Lower lobe of right lung (tissue), 2 donors: ENCODE measurements around the gene TBR1. TPM values are rescaled to one million over a fixed set of nuclear protein-coding genes. Genes with fewer than 3 reads are reported as not detected.

Experiments
- ATAC-seq, 2 donors: fragments of 200-7000 bp; cut with Tn5 transposase; one replicate each; pipeline ENCODE4 v1.9.1; 2020 to 2022; ENCODE audit warnings: mild to moderate bottlenecking in 2 of 2, moderate library complexity in 2 of 2
- DNase-seq: peaks from one replicate; pipeline ENCODE4 v3.0.0-alpha.2; 2020
- H3K27ac ChIP-seq: fragments of 200-600 bp; one replicate; pipeline ENCODE4 v1.8.0; 2022
- H3K27me3 ChIP-seq: fragments of 200-600 bp; one replicate; pipeline ENCODE4 v1.8.0; 2022; ENCODE audit warnings: low read depth
- H3K36me3 ChIP-seq: fragments of 200-600 bp; one replicate; pipeline ENCODE4 v1.8.0; 2022; ENCODE audit warnings: mild to moderate bottlenecking
- H3K4me1 ChIP-seq: fragments of 200-600 bp; one replicate; pipeline ENCODE4 v1.8.0; 2022
- H3K4me3 ChIP-seq: fragments of 200-600 bp; one replicate; pipeline ENCODE4 v1.8.0; 2022; ENCODE audit warnings: mild to moderate bottlenecking
- H3K9me3 ChIP-seq: fragments of 200-600 bp; one replicate; pipeline ENCODE4 v1.8.0; 2022
- CTCF ChIP-seq: fragments of 200-600 bp; IDR thresholded peaks from one replicate; pipeline ENCODE4 v1.8.0; 2022; ENCODE audit warnings: antibody characterized with exemption, mild to moderate bottlenecking
- intact Hi-C: fragments of 100-400 bp; cut with DNase I; formaldehyde crosslinking; loops from one replicate; pipeline ENCODE4 v1.11.0; 2022
- total RNA-seq: library from RNA; stranded (reverse); fragmentation: NEBNext Ultra II Directional; extraction: Animal tissue kit (Norgen Biotek cat#: 25700); gene quantifications from one replicate; pipeline ENCODE4 v1.2.1, GENCODE V29; 2021
- donor health status: DM: no; HTN: yes; CAD: no; lungs with severe emphysema.

TBR1 gene
- total RNA-seq, 1 donor from 2014 or later = not detected

- ATAC-seq (peak in 1 of 2 donors; percentile 13), DNase-seq (no peak)
- TF ChIP-seq CTCF = no peak
- no peaks in the 10 kb centered on the region for H3K36me3 ChIP-seq
- H3K27me3 ChIP-seq = peaks cover 85% of the 10 kb centered on the region
- intact Hi-C loops = no loop called here
- H3K4me3 ChIP-seq = no peak overlapping the region
- no peaks in the 10 kb centered on the region for H3K9me3 ChIP-seq
- peaks cover 16% of the 10 kb centered on the region for H3K4me1 ChIP-seq
- no peak overlapping the region for H3K27ac ChIP-seq
Measured at GRCh38 chr2:161426922-161427663, 11.0 kb downstream of the TBR1 start.

- intact Hi-C loops = no loop called here
- DNase-seq = no peak
- Histone ChIP-seq H3K27ac (no peak overlapping the region), H3K4me1 (peaks cover 16% of the 10 kb centered on the region), H3K4me3 (no peak overlapping the region), H3K9me3 (no peaks in the 10 kb centered on the region), H3K27me3 (peaks cover 82% of the 10 kb centered on the region), H3K36me3 (no peaks in the 10 kb centered on the region)
- no peak for TF ChIP-seq CTCF
- ATAC-seq = peak in 1 of 2 donors; percentile 25
Measured at GRCh38 chr2:161427664-161428587, 11.8 kb downstream of the TBR1 start.

- H3K27ac ChIP-seq = no peak overlapping the region
- TF ChIP-seq CTCF = no peak
- H3K36me3 ChIP-seq = no peaks in the 10 kb centered on the region
- no peak for DNase-seq
- intact Hi-C loops = no loop called here
- ATAC-seq = no peak
- peaks cover 9% of the 10 kb centered on the region for H3K4me1 ChIP-seq
- H3K9me3 ChIP-seq = no peaks in the 10 kb centered on the region
- peaks cover 59% of the 10 kb centered on the region for H3K27me3 ChIP-seq
- H3K4me3 ChIP-seq = no peak overlapping the region
Measured at GRCh38 chr2:161430386-161430785, 14.3 kb downstream of the TBR1 start.

GRCh38 chr2:161432107-161432506, 16.0 kb downstream of the TBR1 start:
- no peak overlapping the region for H3K27ac ChIP-seq
- H3K27me3 ChIP-seq = peaks cover 41% of the 10 kb centered on the region
- no peaks in the 10 kb centered on the region for H3K9me3 ChIP-seq
- DNase-seq (no peak), ATAC-seq (no peak)
- intact Hi-C loops = no loop called here
- H3K36me3 ChIP-seq = no peaks in the 10 kb centered on the region
- H3K4me3 ChIP-seq = no peak overlapping the region
- no peak for TF ChIP-seq CTCF
- H3K4me1 ChIP-seq = peaks cover 9% of the 10 kb centered on the region

- Histone ChIP-seq H3K27ac (no peak overlapping the region), H3K27me3 (peaks cover 23% of the 10 kb centered on the region), H3K9me3 (no peaks in the 10 kb centered on the region), H3K36me3 (no peaks in the 10 kb centered on the region), H3K4me1 (no peaks in the 10 kb centered on the region), H3K4me3 (no peak overlapping the region)
- no peak for TF ChIP-seq CTCF
- intact Hi-C loops = no loop called here
- DNase-seq (no peak), ATAC-seq (no peak)
Measured at GRCh38 chr2:161434118-161434517, 18.0 kb downstream of the TBR1 start.
